DOHH2 (cell line): ENCODE measurements around the gene C15orf61.

Experiments
- CTCF ChIP-seq: fragments of 200-600 bp; sonication (generic); IDR thresholded peaks from one replicate; pipeline ENCODE4 v1.5.1; 2014; ENCODE audit warnings: antibody characterized with exemption, mild to moderate bottlenecking, low read depth, low read length; ENCODE audit not compliant: poor library complexity, severe bottlenecking
- EZH2phosphoT487 ChIP-seq: fragments of 200-600 bp; sonication (generic); IDR thresholded peaks from 2 replicates; pipeline ENCODE4 v1.6.1; 2017; ENCODE audit warnings: borderline replicate concordance, mild to moderate bottlenecking, antibody characterized with exemption, low read length, moderate library complexity, mixed read lengths

DNA sequence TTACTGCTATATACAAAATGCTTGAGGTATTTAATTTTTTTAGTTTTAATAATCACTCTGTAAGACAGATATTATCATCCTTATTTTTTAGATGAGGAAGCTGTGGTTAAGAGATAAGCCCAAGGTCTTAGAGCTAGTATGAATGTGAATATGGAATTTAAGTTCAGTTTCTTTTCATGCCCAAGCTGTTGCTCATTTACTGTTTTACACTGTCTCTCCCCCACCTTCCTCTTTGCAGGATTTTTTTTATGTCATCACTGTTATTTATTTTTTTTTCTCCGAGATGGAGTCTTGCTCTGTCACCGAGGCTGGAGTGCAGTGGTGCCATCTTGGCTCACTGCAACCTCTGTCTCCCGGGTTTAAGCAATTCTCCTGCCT is 44.0 kb downstream of the C15orf61 start:
- TF ChIP-seq CTCF (no peak), EZH2phosphoT487 (no peak)
